H1 (cell line): ENCODE measurements around the gene TTC3. TPM values are rescaled to one million over a fixed set of nuclear protein-coding genes. Genes with fewer than 3 reads are reported as not detected.

Experiments used
- CHD7 ChIP-seq: fragments of 300-600 bp; sonication (generic); IDR thresholded peaks from 2 replicates; pipeline ENCODE4 v1.7.1; 2012; ENCODE audit warnings: low read length, moderate library complexity, mild to moderate bottlenecking, inconsistent platforms; ENCODE audit not compliant: insufficient replicate concordance
- E2F6 ChIP-seq: IDR thresholded peaks from 2 replicates; pipeline ENCODE4 v1.6.1; 2012; ENCODE audit warnings: inconsistent platforms
- EGR1 ChIP-seq: IDR thresholded peaks from 2 replicates; pipeline ENCODE4 v1.6.1; 2011; ENCODE audit warnings: low read depth, low read length, borderline replicate concordance
- EP300 ChIP-seq, 2 experiments: IDR thresholded peaks; 1 replicate in 1 of 2; 2 replicates in 1 of 2; pipeline ENCODE4 v1.6.1; 2011 to 2012; ENCODE audit warnings: low read depth in 2 of 2, low read length in 2 of 2, mild to moderate bottlenecking in 2 of 2, borderline replicate concordance in 1 of 2, inconsistent platforms in 1 of 2, moderate library complexity in 1 of 2
- POLR2AphosphoS5 ChIP-seq: IDR thresholded peaks from 2 replicates; pipeline ENCODE4 v1.6.1; 2011; ENCODE audit warnings: low read depth, low read length
- SIN3A ChIP-seq, 2 experiments: IDR thresholded peaks in 1 of 2; conservative IDR thresholded peaks in 1 of 2; 2 replicates each; pipeline ENCODE4 v1.6.1; 2011 to 2012; ENCODE audit warnings: low read length in 2 of 2, improper control_type of control experiment in 1 of 2, low read depth in 1 of 2, mild to moderate bottlenecking in 1 of 2
- SIX5 ChIP-seq: IDR thresholded peaks from 2 replicates; pipeline ENCODE4 v1.6.1; 2011; ENCODE audit warnings: mild to moderate bottlenecking, low read depth, low read length
- SP4 ChIP-seq: IDR thresholded peaks from 2 replicates; pipeline ENCODE4 v1.6.1; 2012; ENCODE audit warnings: low read length, inconsistent platforms
- polyA plus RNA-seq, 7 experiments: library from polyadenylated mRNA; depleted of rRNA in 3 of 7; stranded (reverse) in 5 of 7; unstranded in 2 of 7; fragments of >200 nt in 5 of 7; fragments of 200-250 nt in 2 of 7; gene quantifications; 1 replicate in 5 of 7; 2 replicates in 1 of 7; 4 replicates in 1 of 7; pipeline versions ENCODE4 v1.2.1 to v1.2.3, GENCODE V29; 2011 to 2013; ENCODE audit warnings: missing spikeins in 2 of 7, mixed read lengths in 2 of 7
- total RNA-seq: library from RNA; stranded (reverse); fragmentation: NEBNext Ultra II Directional; extraction: Animal tissue kit (Norgen Biotek cat#: 25700); gene quantifications from 2 replicates; pipeline ENCODE4 v1.2.1, GENCODE V29; 2021
- TF ChIP-seq, protein P1 (sequence below): IDR thresholded peaks from 2 replicates; pipeline ENCODE4 v1.6.1; 2011; ENCODE audit warnings: low read depth, mild to moderate bottlenecking, low read length; ENCODE audit not compliant: insufficient read depth
- TF ChIP-seq, protein P2 (sequence below): IDR thresholded peaks from 2 replicates; pipeline ENCODE4 v1.6.1; 2012; ENCODE audit warnings: inconsistent platforms

The TTC3 gene
- total and polyA plus RNA-seq, 2 of the 8 experiments (the other 6 are each of a cell fraction or from before 2014, with no cell fraction given) = 11.0 to 36.2 TPM

- TF ChIP-seq CHD7 = no peak
- TF ChIP-seq, protein P1, sequence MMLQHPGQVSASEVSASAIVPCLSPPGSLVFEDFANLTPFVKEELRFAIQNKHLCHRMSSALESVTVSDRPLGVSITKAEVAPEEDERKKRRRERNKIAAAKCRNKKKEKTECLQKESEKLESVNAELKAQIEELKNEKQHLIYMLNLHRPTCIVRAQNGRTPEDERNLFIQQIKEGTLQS = no peak
- no peak for TF ChIP-seq EGR1
- TF ChIP-seq POLR2AphosphoS5 = no peak
- no peak for TF ChIP-seq SIX5
- no peak for TF ChIP-seq E2F6
- TF ChIP-seq EP300 (IDR thresholded peaks at IDR 0.05; ENCODE audit: borderline replicate concordance in 1 of 2, low read depth in 2 of 2, low read length in 2 of 2) = no peak
- no peak for TF ChIP-seq SP4
- TF ChIP-seq SIN3A (conservative IDR thresholded peaks at IDR 0.05 in 1 of 2, IDR thresholded peaks at IDR 0.05 in 1 of 2; ENCODE audit: low read depth in 1 of 2, low read length in 2 of 2) = no peak
- TF ChIP-seq, protein P2, sequence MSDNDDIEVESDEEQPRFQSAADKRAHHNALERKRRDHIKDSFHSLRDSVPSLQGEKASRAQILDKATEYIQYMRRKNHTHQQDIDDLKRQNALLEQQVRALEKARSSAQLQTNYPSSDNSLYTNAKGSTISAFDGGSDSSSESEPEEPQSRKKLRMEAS = no peak
These were observed 8.2 kb upstream of the TTC3 start (continued) for GRCh38 chr21:37064841-37065240.
